Activated CD8-positive, alpha-beta memory T cell treated with anti-CD3 and anti-CD28 coated beads, Interleukin-2, amount 50 U/mL, for 4 hours (primary cell): Measurements from ENCODE around the gene SPRR2F.

Experiments used
- DNase-seq: peaks from one replicate; pipeline ENCODE4 v3.0.0-alpha.2; 2020

Gene SPRR2F

DNA sequence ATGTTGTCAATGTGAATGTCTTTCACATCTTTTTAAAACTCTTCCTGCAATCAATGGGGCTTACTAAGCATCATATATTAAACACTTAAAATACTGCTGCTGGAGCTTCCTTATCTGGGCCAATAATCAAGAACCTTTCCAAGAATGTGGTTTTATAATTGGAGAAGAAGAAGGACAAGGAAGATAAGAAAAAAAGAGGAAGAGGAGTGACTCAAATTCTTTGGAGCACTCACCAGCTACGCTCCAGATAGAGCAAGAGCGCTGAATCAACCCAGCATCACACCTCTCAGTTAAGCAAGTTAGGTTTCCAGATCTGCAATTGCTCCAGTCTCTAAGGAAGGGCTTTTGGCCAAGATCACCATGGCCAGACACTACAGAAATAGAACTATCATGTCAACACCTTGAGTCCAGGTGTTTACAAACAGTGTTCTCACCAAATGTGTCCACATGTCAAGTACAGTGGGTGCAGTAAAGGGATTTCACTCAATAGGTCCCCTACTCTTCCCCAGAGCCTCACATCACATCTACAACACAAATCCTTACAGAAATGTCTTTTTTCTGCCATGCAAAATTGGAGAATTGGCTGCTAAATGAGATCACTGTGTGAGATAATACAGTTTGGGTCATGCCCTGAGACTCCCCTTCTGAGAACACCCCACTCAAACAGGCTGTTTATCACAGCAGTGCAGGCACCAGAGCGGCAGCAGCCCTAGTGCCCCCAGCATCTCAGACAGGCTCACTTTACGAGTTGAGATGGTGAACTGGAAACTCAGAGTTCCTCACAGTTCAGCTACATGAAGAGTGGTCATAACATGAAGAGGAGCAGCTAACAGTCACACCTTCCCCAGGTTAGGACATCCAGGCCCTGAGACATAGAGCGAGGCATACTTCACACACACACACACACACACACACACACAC, 40.2 kb downstream of the SPRR2F start:
- no peak for DNase-seq

DNA sequence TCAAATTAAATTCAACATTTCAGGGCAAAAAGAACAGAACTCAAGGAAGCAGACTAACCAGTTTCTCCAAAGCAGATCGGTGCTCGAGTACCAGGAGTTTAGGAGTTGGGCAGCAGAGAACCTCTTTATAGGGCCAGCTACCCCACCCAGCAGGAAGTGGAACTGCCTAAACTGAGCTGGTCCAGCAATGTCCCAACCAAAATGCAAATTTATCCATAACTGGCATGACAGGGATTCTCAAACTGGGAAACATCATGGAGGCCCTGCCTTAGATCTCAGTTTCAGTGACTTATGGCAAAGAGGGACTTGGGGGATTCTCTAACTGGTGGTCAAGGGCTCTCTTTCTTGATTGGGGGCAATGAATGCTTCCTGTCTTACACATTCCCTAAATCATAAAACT, 41.8 kb downstream of the SPRR2F start, which contains the start of gene SPRR2B:
TSS of gene SPRR2B (minus strand) at position 101 of the 400 bp plus-strand sequence. CDS start 772 bp downstream, outside the sequence.
- no peak for DNase-seq

DNA sequence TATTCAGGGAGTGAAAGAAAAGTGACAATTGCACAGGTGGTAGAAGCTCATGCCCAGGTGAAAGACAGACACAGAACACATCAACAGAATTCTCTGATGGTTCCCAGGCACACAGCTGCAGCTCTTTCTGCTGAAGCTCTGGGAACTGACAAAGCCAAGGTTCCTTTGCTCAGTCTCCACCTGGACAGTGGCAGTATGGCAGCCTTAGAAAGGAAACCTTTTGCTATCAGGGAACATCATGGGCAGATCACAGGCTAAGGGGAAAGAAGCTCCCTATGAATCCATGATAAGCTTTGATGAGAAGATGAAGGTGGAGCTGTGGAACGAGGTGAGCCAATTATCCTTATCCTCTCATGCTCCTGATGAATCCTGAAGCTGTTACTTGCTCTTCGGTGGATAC, 43.1 kb downstream of the SPRR2F start:
- DNase-seq, result no peak
